Upper lobe of right lung (tissue), 1 donor: ENCODE data around the gene FAS. TPM values are rescaled to one million over a fixed set of nuclear protein-coding genes. Genes with fewer than 3 reads are reported as not detected.

Experiments
- ATAC-seq: fragments of 200-7000 bp; cut with Tn5 transposase; one replicate; pipeline ENCODE4 v1.9.1; 2020; ENCODE audit warnings: mild to moderate bottlenecking, moderate library complexity
- DNase-seq: peaks from one replicate; pipeline ENCODE4 v3.0.0-alpha.2; 2020
- H3K27ac ChIP-seq: fragments of 200-600 bp; one replicate; pipeline ENCODE4 v1.8.0; 2022
- H3K27me3 ChIP-seq: fragments of 200-600 bp; one replicate; pipeline ENCODE4 v1.8.0; 2022; ENCODE audit warnings: mild to moderate bottlenecking
- H3K36me3 ChIP-seq: fragments of 200-600 bp; one replicate; pipeline ENCODE4 v1.8.0; 2022
- H3K4me1 ChIP-seq: fragments of 200-600 bp; one replicate; pipeline ENCODE4 v1.8.0; 2022
- H3K4me3 ChIP-seq: fragments of 200-600 bp; one replicate; pipeline ENCODE4 v1.8.0; 2022; ENCODE audit warnings: mild to moderate bottlenecking
- H3K9me3 ChIP-seq: fragments of 200-600 bp; one replicate; pipeline ENCODE4 v1.8.0; 2022
- intact Hi-C: fragments of 100-400 bp; cut with DNase I; formaldehyde crosslinking; loops from one replicate; pipeline ENCODE4 v1.11.0; 2022
- total RNA-seq: library from RNA; stranded (reverse); fragmentation: NEBNext Ultra II Directional; extraction: Animal tissue kit (Norgen Biotek cat#: 25700); gene quantifications from one replicate; pipeline ENCODE4 v1.2.1, GENCODE V29; 2021
- TF ChIP-seq, protein P1 (sequence below): fragments of 200-600 bp; IDR thresholded peaks from one replicate; pipeline ENCODE4 v1.8.0; 2022; ENCODE audit warnings: antibody characterized with exemption
- donor health status: DM: no; HTN: yes; CAD: no; lungs with severe emphysema.

FAS gene
- total RNA-seq, 1 donor from 2014 or later = 41.2 TPM

DNA sequence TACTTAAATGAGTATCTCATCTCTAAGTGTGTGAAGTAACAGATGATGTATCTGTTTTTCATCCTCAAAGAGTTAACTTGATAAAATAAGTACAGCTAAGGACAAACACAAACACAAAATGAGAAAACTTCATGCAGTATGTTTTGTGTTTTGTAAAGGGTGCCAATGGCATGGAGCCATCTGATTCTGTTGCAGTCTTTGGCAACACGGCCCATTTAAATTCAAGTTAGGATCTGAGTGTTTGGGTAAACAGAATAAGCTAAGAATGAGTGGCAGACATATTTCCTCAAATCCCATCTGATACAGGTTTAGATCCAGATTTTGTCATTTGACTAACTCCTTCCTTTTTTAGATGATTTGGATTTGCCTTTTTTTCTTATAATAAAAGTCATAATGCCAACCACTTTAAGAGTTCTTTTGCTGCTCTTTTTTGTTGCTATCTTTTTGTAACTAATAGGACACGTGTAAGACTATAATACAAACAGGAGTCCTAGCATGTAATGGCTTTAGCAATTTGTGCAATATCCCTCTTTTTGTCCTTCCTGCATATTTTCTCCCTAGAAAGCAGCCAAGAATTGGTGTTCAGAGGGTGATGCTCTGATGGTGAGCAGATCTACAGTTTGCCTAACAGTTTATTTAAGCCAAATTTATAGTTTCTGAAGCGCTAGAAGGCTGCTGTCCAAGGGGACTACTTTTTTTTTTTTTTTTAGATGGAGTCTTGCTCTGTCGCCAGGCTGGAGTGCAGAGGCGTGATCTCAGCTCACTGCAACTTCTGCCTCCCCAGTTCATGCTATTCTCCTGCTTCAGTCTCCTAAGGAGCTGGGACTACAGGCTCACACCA lies 19.2 kb upstream of the FAS start:
- intact Hi-C loops = no loop called here
- peaks cover 19% of the 10 kb centered on the region for H3K4me1 ChIP-seq
- ATAC-seq (peak; percentile 25), DNase-seq (no peak)
- no peaks in the 10 kb centered on the region for H3K9me3 ChIP-seq
- no peaks in the 10 kb centered on the region for H3K27me3 ChIP-seq
- no peak overlapping the region for H3K27ac ChIP-seq
- H3K36me3 ChIP-seq = no peaks in the 10 kb centered on the region
- TF ChIP-seq, protein P1, sequence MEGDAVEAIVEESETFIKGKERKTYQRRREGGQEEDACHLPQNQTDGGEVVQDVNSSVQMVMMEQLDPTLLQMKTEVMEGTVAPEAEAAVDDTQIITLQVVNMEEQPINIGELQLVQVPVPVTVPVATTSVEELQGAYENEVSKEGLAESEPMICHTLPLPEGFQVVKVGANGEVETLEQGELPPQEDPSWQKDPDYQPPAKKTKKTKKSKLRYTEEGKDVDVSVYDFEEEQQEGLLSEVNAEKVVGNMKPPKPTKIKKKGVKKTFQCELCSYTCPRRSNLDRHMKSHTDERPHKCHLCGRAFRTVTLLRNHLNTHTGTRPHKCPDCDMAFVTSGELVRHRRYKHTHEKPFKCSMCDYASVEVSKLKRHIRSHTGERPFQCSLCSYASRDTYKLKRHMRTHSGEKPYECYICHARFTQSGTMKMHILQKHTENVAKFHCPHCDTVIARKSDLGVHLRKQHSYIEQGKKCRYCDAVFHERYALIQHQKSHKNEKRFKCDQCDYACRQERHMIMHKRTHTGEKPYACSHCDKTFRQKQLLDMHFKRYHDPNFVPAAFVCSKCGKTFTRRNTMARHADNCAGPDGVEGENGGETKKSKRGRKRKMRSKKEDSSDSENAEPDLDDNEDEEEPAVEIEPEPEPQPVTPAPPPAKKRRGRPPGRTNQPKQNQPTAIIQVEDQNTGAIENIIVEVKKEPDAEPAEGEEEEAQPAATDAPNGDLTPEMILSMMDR = no peak
- no peak overlapping the region for H3K4me3 ChIP-seq

DNA sequence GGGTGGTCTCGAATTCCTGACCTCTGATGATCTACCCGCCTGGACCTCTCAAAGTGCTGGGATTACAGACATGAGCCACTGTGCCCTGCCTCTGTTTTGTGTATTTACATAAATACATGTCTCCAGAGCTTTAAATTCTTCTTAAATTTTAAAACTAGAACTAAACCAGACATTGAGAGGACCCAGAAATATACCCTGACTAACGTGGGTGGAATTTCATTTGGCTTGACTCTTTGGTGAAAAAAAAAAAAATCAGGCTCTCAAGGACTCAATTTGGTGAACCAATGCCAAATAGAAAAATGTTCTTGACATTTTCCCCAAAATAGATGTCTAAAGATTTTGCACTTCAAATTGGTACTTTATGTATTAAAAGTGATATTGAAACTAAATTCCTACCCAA lies 16.6 kb upstream of the FAS start:
- intact Hi-C loops = no loop called here
- peaks cover 15% of the 10 kb centered on the region for H3K4me1 ChIP-seq
- H3K27me3 ChIP-seq = no peaks in the 10 kb centered on the region
- no peak overlapping the region for H3K4me3 ChIP-seq
- DNase-seq (no peak), ATAC-seq (no peak)
- TF ChIP-seq, protein P1 = no peak
- H3K9me3 ChIP-seq = no peaks in the 10 kb centered on the region
- no peak overlapping the region for H3K27ac ChIP-seq
- H3K36me3 ChIP-seq = no peaks in the 10 kb centered on the region

DNA sequence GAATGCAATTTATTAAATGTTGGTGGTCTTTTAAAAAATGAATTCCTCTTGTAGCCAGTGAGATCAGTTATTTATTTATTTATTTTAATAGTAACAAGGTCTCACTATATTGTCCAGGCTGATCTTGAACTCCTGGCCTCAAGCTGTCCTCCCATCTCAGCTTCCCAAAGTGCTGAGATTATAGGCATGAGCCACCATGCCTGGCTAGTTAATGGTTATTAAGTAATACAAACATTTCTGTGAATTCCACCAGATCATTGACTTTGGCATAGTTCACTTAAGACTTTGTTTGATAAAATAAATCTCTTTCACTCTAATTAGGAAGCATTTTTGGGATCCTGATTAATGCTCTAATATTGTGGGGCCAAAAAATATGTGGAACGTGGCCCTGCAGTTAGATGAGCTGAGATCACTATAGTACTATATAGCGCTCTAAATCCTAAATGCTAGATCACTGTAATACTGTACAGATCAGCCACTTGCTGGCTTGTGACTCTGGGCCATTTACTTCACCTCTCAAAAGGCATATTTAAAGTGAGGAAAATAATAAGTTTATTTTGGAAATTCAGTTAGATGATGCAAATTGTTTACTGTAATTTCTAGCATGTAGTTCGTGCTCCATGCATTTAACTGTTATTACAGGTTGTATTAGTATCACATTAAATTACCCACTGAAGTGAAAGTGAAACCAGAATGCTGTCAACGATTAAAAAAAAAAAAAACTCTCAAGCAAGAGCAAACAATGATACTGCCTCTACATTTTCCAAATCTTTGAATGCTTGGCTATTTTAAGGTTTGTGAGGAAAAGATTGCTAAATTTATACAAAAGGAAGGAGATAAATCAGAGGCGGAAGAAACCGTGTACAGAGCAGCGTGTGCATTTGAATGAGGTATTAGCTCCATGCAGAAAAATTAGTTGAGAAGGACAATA lies 15.9 kb upstream of the FAS start:
- H3K4me3 ChIP-seq = peak overlapping the region; percentile 61
- DNase-seq (no peak), ATAC-seq (peak; percentile 24)
- intact Hi-C loops = no loop called here
- no peaks in the 10 kb centered on the region for H3K27me3 ChIP-seq
- TF ChIP-seq, protein P1 = no peak
- peak overlapping the region; percentile 88 for H3K27ac ChIP-seq
- no peaks in the 10 kb centered on the region for H3K9me3 ChIP-seq
- H3K36me3 ChIP-seq = no peaks in the 10 kb centered on the region
- peaks cover 15% of the 10 kb centered on the region for H3K4me1 ChIP-seq

DNA sequence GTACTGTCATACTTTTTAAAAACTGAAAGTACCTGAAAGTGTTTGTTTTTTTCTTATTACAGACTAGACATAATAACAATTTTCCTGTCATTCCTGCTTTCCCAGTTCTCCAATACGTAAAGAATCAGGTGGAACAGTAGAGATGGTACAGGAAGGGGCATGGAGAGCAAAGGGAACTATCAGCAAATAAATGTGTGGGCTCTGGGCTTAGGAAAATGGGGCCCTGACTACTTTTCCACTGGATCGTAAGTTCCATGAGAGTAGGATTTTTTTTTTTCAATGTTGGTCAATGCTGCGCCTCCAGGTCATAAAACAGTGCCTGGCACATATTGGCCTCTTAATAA lies 15.2 kb upstream of the FAS start:
- intact Hi-C loops = no loop called here

DNA sequence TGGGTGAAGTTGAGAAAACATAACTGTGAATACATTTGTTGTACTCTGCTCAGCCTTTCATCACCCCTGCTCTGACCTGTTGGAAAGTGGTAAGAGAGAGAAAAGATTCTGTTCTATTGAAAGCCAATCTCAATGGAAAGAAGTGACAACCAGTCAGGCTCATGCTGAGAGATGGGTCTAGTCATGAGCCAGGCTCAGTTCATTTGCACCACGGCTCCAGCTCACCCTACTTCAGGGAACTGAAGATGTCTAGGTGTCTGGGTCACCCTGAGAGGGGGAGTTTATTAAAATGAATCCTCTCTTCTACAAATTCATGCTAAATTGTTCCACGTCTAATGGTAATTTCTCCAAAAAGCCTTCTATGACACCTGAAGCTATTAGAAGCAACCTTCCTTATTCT lies 12.1 kb upstream of the FAS start:
- DNase-seq (no peak), ATAC-seq (no peak)
- peak overlapping the region; percentile 33 for H3K27ac ChIP-seq
- H3K27me3 ChIP-seq = no peaks in the 10 kb centered on the region
- no peaks in the 10 kb centered on the region for H3K36me3 ChIP-seq
- no peaks in the 10 kb centered on the region for H3K9me3 ChIP-seq
- TF ChIP-seq, protein P1 = no peak
- intact Hi-C loops = no loop called here
- H3K4me1 ChIP-seq = peaks cover 35% of the 10 kb centered on the region
- no peak overlapping the region for H3K4me3 ChIP-seq

More for the DNA sequence above, 15.2 kb upstream of the FAS start:
- Histone ChIP-seq H3K27me3 (no peaks in the 10 kb centered on the region), H3K9me3 (no peaks in the 10 kb centered on the region), H3K27ac (peak overlapping the region; percentile 88), H3K4me3 (peak overlapping the region; percentile 61), H3K36me3 (no peaks in the 10 kb centered on the region), H3K4me1 (peaks cover 20% of the 10 kb centered on the region)
- no peak for DNase-seq
- TF ChIP-seq, protein P1 = no peak
- ATAC-seq = no peak
